ENCODE measurements around the gene ATP5ME. TPM values are rescaled to one million over a fixed set of nuclear protein-coding genes. Genes with fewer than 3 reads are reported as not detected.

The ATP5ME gene
- polyA plus RNA-seq (ENCODE audit: insufficient read length in 4 of 4), result 100 to 1,000 TPM; 267 to 367 (median 284) TPM

DNA sequence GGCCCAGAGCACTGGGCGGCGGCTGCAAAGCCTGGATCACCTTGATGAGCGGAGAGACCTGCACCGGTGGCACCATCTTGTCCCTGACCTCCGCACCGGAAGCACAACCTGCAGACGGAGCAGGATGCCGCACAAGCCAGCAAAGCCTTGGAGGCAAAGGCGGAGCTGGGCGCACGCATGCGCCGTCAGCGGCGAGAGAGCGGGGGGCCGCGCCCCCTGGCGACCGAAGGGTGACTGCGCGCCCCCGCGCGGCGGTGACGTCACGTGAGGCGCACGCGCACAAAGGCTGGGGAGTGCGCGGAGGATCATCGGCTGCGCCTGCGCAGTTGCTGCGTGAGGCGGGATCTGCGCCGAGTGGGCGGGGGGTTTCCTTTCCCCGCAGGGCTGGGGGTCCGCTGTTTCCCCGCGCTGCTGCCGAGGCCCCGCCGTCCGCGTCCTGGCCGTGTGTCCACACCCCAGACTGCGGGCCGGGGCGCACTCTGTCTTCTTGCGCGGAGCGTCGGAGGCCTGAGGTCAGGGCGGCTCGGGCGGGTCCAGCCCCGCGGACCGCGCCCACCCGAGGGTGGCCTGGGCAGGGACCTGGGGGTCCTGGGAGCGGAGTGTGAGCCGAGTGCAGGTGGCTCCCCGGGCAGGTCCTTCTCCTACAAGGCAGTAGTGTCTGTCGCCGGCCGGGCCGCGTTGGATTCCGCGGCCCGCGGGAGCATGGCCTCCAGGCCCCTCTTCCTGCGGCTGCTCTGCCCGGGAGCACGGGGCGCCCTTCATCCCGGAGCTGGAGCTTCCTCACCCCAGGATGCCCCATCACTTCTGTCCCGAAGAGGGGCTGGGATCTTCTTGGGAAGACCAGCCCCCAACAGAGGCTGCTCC is at the start of gene ATP5ME, which contains the start of gene MYL5:
TSS of gene ATP5ME (minus strand) at position 105 of the 864 bp plus-strand sequence. CDS start at position 76, 29 bp downstream.
TSS of gene MYL5 (plus strand) at position 371 of the 864 bp plus-strand sequence. CDS start 3,485 bp downstream, outside the sequence.
- peak; percentile 90 to 96 (median 92) for DNase-seq (ENCODE audit: low read depth in 4 of 4, low spot score in 2 of 4)

DNA sequence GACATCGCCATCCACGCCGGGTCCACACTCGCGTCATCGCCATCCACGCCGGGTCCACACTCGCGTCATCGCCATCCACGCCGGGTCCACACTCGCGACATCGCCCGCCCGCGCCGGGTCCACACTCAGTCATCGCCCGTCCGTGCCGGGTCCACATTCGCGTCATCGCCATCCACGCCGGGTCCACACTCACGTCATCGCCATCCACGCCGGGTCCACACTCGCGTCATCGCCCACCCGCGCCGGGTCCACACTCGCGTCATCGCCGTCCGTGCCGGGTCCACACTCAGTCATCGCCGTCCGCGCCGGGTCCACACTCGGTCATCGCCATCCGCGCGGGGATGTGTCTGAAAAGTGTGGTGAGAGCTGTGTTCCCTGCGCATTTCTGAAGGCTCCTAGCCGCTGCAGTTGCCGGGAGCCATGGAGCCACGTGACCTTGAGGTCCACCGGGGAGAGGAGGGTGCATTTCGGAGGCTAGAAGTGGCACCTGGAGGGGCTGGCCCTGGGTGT is 48.8 kb upstream of the ATP5ME start:
- no peak for DNase-seq (ENCODE audit: low read depth in 4 of 4, low spot score in 2 of 4)

GRCh38 chr4:722169-722725 is 48.2 kb upstream of the ATP5ME start:
- DNase-seq (ENCODE audit: low read depth in 4 of 4, low spot score in 2 of 4), result no peak

DNA sequence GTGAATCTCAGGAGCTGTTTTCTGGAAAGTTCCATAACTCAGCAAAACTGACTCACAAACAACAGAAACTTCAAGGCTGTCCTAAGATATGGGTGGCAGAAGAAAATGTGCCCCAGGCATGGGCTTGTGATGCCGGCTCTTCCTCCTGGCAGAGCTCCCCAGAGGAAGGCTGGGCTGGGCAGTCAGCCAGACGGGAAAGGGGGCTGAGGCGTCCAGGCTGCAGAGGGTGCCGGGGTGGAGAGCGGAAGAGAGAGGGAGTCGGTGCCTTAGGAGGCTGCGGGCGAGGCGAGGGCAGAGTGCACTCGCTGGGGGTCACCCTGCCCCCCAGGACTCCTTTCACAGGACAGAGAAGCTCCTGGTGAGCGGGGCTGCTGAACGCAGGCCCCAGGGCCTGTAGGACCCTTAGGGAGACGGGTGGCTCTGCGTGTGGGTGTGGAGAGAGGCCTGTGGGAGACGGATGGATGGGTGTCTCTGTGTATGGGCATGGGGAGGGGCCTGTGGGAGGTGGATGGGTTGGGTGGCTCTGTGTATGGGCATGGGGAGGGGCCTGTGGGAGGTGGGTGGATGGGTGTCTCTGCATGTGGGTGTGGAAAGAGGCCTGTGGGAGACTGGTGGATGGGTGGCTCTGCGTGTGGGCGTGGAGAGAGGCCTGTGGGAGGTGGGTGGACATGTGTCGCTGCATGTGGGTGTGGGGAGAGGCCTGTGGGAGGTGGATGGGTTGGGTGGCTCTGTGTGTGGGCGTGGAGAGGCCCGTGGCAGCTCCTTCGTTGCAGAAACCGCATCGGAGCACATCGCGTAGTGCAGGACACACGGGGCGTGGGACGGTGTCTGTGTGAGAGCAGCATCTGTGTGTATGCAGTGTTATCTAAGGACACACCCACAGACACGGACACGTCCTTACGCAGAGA is 47.4 kb upstream of the ATP5ME start:
- no peak for DNase-seq (ENCODE audit: low read depth in 4 of 4, low spot score in 2 of 4)

GRCh38 chr4:720111-720860 is 46.2 kb upstream of the ATP5ME start:
- no peak for DNase-seq (ENCODE audit: low read depth in 4 of 4, low spot score in 2 of 4)

DNA sequence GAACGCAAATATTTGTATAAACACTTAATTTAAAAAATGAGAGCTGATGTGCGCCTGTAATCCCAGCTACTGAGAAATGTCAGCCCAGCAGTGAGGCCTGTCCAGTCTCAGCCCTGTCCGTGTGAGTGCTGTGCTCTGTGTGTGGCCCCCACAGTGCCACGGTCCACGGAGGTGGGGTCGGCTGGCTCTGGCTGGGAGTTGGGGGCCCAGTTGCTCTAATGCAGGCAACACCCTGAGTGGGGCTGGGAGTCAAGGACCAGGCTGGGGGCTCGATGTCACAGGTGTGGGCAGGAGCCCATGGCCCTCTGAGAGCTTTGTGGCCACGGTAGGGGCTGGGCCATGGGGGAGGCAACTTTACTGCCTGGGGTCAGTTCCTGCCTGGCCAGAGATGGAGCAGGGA is 44.4 kb upstream of the ATP5ME start:
- DNase-seq (ENCODE audit: low read depth in 4 of 4, low spot score in 2 of 4), result no peak

DNA sequence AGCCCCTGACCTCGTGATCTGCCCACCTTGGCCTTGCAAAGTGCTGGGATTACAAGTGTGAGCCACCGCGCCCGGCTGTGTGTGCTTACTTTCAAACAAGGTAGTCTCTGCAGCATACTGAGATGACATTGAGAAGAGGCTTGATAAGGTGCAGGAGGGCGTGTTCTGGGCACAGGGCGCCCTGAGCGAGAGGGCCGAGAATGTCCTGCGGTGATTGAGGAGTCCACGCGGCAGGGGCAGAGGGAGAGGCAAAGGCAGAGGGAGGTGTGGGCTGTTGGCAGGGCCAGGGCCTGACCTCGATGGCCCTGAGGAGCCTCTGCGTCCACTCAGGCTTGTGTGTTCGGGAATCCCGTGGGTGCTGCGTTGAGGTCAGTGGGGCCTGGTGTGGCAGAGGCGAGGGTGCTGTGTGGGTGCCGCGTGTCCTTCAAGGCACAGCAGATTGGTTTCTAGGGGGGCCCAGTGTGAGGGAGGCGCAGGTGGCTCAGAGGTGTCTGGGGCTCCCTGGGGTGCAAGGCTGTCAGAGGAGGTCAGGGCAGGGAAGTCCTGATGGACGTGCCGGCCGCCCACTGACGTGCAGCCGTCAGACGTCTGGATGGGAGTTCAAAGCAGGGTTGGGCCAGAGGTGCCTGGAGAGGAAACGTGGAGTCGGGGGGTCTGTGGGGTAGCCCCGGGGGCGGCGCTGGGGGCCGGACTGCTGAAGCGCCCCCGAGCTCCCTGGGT is 43.7 kb upstream of the ATP5ME start:
- DNase-seq (ENCODE audit: low read depth in 4 of 4, low spot score in 2 of 4), result no peak

DNA sequence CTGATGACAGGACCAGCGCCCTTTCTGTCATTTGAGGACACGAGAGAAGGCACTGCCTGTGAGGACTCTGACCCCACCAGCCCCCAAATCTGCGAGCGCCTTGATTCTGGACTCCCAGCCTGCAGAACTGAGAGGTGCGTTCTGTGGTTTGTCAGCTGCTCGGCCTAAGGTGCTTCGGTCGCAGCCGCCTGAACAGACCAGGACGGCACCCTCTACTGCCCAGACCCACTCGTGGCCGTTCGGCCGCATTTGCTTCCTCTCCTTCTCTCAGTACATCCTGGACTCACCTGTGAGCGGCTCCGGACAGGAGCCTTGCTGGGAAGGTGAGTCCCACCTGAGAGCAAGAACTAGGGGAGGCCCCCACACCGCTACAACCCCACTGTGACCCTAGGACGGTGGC is 40.0 kb upstream of the ATP5ME start:
- no peak for DNase-seq (ENCODE audit: low read depth in 4 of 4, low spot score in 2 of 4)

GRCh38 chr4:712916-713632 is 39.0 kb upstream of the ATP5ME start:
- no peak for DNase-seq (ENCODE audit: low read depth in 4 of 4, low spot score in 2 of 4)

GRCh38 chr4:712093-712492 is 38.0 kb upstream of the ATP5ME start:
- no peak for DNase-seq (ENCODE audit: low read depth in 4 of 4, low spot score in 2 of 4)

DNA sequence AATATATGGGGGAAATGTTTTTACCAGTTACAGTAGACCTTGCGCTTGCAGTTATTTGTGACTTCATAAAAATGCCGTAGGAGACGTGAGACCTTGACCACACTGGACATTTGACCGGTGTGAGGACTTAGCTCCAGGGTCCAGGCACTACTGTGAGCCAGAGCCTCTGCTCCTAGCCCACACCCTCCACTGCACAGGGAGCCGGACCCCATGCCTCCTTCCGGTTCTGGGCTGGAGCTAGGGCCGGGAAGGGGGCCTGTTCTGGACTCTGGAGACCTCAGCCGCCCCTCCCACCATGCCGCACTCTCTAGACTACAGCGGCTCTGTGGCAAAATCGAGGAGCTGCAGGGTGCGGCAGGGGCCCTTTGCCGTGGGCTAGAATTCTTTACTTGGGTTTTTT is 36.8 kb upstream of the ATP5ME start:
- DNase-seq (ENCODE audit: low read depth in 4 of 4, low spot score in 2 of 4), result no peak

DNA sequence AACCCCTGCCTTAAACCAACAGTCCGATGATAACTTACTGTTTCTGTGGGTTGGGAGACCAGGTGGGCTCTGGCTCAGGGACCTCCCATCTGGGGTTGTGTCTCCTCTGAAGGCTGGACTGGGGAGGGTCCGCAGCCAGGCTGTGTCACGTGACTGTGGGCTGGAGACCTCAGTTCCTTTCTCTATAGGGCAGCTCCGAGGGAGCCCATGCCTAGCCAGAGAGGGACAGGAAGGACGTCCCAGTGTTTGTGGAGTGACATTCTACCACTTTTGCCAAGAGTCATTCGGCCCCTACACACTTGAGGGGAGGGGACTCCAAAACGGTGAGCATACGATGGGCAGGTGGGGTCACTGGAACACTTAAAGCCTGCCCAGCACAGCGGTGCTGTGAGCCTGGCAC is 36.0 kb upstream of the ATP5ME start:
- DNase-seq (ENCODE audit: low read depth in 4 of 4, low spot score in 2 of 4), result no peak

GRCh38 chr4:709348-709747 is 35.3 kb upstream of the ATP5ME start:
- DNase-seq (ENCODE audit: low read depth in 4 of 4, low spot score in 2 of 4), result no peak

DNA sequence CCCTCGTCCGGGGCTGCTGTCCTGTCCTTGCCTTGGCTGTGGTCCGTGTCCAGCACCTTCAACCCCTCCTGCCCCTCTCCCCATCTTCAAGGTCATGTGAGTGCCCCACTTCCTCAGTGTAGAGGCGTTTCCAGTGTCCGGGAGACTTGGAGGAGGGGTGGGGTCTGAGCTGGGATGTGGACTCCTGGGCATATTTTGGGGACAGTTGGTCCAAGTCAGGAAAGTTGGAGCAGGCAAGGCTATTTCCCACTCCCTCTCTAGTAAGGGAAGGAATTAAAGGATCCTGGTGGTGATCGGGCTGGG is 34.5 kb upstream of the ATP5ME start:
- DNase-seq (ENCODE audit: low read depth in 4 of 4, low spot score in 2 of 4), result no peak

GRCh38 chr4:707929-708630 is 34.0 kb upstream of the ATP5ME start:
- DNase-seq (ENCODE audit: low read depth in 4 of 4, low spot score in 2 of 4), result no peak

DNA sequence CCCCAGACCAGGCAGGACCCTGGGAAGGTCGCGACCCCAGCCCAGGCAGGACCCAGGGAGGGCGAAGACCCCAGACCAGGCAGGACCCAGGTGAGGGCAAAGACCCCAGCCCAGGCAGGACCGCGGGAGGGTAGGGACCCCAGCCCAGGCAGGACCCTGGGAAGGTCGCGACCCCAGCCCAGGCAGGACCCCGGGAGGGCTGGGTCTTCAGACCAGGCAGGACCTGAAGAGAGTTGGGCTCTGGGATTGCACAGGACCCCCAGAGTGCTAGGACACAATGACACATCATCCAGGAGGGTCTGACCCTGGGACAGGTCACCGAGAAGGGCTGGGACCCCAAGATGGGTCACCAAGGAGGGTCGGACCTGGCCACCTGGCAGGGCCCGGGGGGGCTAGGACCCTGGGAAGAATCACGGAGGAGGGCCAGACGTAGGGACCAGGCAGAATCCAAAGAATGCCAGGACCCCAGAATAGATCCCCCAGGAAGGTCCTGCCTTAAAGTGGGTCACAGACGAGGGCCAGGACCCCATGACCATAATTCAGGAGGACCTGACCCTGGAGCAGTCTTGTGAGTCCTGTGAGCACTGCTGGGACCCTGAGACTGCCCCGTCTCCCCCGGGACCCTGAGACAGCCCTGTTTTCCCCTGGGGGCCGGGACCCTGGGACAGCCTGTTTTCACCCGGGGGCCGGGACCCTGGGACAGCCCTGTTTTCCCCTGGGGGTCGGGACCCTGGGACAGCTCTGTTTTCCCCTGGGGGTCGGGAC is 32.9 kb upstream of the ATP5ME start:
- DNase-seq (ENCODE audit: low read depth in 4 of 4, low spot score in 2 of 4), result no peak

DNA sequence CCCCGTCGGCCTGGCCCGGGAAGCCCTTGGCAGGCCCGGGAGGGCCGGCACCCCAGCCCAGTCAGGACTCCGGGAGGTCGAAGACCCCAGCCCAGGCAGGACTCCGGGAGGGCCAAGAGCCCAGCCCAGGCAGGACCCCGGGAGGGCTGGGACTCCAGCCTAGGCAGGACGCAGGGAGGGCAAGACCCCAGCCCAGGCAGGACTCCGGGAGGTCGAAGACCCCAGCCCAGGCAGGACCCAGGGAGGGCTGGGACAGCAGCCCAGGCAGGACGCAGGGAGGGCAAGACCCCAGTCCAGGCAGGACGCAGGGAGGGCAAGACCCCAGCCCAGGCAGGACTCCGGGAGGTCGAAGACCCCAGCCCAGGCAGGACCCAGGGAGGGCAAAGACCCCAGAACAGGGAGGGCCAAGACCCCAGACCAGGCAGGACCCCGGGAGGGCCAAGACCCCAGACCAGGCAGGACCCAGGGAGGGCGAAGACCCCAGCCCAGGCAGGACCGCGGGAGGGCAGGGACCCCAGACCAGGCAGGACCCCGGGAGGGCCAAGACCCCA is 32.1 kb upstream of the ATP5ME start:
- DNase-seq (ENCODE audit: low read depth in 4 of 4, low spot score in 2 of 4), result peak in 1 of 4 donors; percentile 29
